ENCODE measurements around the gene AGTR2. TPM values are rescaled to one million over a fixed set of nuclear protein-coding genes. Genes with fewer than 3 reads are reported as not detected.
"Not testable (repeated sequence)": the region's sequence is repeated elsewhere in the genome, so short reads cannot be mapped to it uniquely, and the experiment has no call there.

AGTR2 gene, protein sequence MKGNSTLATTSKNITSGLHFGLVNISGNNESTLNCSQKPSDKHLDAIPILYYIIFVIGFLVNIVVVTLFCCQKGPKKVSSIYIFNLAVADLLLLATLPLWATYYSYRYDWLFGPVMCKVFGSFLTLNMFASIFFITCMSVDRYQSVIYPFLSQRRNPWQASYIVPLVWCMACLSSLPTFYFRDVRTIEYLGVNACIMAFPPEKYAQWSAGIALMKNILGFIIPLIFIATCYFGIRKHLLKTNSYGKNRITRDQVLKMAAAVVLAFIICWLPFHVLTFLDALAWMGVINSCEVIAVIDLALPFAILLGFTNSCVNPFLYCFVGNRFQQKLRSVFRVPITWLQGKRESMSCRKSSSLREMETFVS
- not detected for total RNA-seq
- not detected for polyA plus RNA-seq
- total RNA-seq = not detected

DNA sequence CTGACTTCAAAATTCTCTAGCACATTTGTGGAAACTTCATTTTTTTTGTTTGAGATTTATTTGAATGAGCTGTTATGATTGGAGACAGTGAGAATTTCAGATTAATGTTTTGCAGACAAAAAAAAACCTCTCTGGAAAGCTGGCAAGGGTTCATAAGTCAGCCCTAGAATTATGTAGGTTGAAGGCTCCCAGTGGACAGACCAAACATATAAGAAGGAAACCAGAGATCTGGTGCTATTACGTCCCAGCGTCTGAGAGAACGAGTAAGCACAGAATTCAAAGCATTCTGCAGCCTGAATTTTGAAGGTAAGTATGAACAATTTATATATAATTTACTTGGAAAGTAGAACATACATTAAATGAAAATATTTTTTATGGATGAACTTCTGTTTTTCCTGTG is at the start of gene AGTR2:
Gene AGTR2, plus strand, starts transcription at position 234 of the 400 bp plus-strand sequence. CDS start 1,537 bp downstream, outside the sequence.
- no peak for ATAC-seq
- peaks cover 0 to 3% (median 0%) of the 10 kb centered on the region in 11 donors for H3K9me3 Mint-ChIP-seq

DNA sequence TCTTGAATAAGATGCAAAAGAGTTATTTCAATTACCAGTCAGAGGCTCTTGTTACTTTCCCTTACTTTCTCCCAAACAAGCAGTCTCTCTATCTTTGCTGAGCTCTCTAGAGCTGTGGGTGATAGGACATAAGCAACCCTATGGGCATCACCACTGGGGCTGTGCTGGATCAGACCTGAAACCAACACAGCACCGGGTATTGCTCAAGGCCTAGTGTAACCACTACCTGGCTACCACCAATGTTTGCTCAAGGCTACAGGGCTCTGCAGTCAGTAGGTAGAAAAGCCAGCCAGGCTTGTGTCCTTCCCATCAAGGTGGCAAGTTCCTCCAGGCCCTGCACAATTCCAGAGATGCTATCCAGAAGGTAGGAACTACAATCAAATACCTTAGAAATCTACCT is 35.3 kb upstream of the AGTR2 start:
- no peaks in the 10 kb centered on the region for H3K36me3 ChIP-seq (ENCODE audit: control insufficient read depth in 2 of 3, insufficient read depth in 3 of 3, low read length in 3 of 3)
- no peak for ATAC-seq
- no peak overlapping the region for H3K27ac Mint-ChIP-seq
- no peaks in the 10 kb centered on the region for H3K9me3 ChIP-seq (ENCODE audit: control insufficient read depth in 2 of 3, low read length in 3 of 3)
- H3K27me3 Mint-ChIP-seq = no peaks in the 10 kb centered on the region
- intact Hi-C loops (cut with micrococcal nuclease) = no loop called here
- ChIA-PET CTCF (no interaction called here), POLR2A (no interaction called here)
- no peaks in the 10 kb centered on the region for H3K4me1 Mint-ChIP-seq
- H3K9me3 Mint-ChIP-seq = peaks cover 0 to 2% (median 0%) of the 10 kb centered on the region in 11 donors
- no peak for DNase-seq
- no peaks in the 10 kb centered on the region for H3K27me3 ChIP-seq (ENCODE audit: control insufficient read depth in 2 of 2, insufficient read depth in 2 of 2, low read length in 2 of 2)
- H3K4me1 ChIP-seq (ENCODE audit: control insufficient read depth in 2 of 2, insufficient read depth in 2 of 2, low read length in 2 of 2) = no peaks in the 10 kb centered on the region
- H3K27ac ChIP-seq (ENCODE audit: low read depth, low read length) = no peak overlapping the region
- H3K36me3 Mint-ChIP-seq = no peaks in the 10 kb centered on the region
- no peak overlapping the region for H3K4me3 ChIP-seq (ENCODE audit: low read length)
- no peak overlapping the region for H3K4me3 Mint-ChIP-seq

More for the DNA sequence above, at the start of gene AGTR2:
- H3K36me3 ChIP-seq (ENCODE audit: control insufficient read depth in 2 of 3, insufficient read depth in 3 of 3, low read length in 3 of 3) = no peaks in the 10 kb centered on the region
- H3K27ac Mint-ChIP-seq = no peak within 1 kb of the TSS
- H3K4me1 Mint-ChIP-seq = no peaks in the 10 kb centered on the region
- no peak within 1 kb of the TSS for H3K4me3 ChIP-seq (ENCODE audit: low read length)
- H3K9me3 ChIP-seq (ENCODE audit: control insufficient read depth in 2 of 3, low read length in 3 of 3) = no peaks in the 10 kb centered on the region
- no peak for DNase-seq
- no peaks in the 10 kb centered on the region for H3K36me3 Mint-ChIP-seq
- intact Hi-C loops (cut with micrococcal nuclease) = no loop called here
- H3K27me3 ChIP-seq (ENCODE audit: control insufficient read depth in 2 of 2, insufficient read depth in 2 of 2, low read length in 2 of 2) = no peaks in the 10 kb centered on the region
- H3K4me3 Mint-ChIP-seq = no peak within 1 kb of the TSS
- H3K4me1 ChIP-seq (ENCODE audit: control insufficient read depth in 2 of 2, insufficient read depth in 2 of 2, low read length in 2 of 2) = no peaks in the 10 kb centered on the region
- no peak within 1 kb of the TSS for H3K27ac ChIP-seq (ENCODE audit: low read depth, low read length)
- no peaks in the 10 kb centered on the region for H3K27me3 Mint-ChIP-seq
- ChIA-PET POLR2A (no interaction called here), CTCF (no interaction called here)

DNA sequence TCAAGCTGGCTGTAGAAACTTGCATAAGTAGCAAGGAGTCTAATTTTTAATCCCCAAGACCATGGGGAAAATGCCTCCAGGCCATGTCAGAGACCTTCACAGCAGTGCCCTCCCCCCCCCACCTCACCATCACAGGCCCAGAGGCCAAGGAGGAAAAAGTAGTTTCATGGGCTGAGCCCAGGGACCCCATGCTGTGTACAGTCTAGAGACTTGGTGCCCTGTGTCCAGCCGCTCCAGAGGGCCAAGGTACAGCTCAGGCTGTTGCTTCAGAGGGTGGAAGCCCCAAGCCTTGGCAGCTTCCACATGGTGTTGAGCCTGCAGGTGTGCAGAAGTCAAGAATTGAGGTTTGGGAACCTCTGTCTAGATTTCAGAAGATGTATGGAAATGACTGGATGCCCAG is 29.3 kb upstream of the AGTR2 start:
- H3K36me3 ChIP-seq (ENCODE audit: control insufficient read depth in 2 of 3, insufficient read depth in 3 of 3, low read length in 3 of 3); H3K27ac ChIP-seq (ENCODE audit: low read depth, low read length); H3K27me3 ChIP-seq (ENCODE audit: control insufficient read depth in 2 of 2, insufficient read depth in 2 of 2, low read length in 2 of 2); POLR2A ChIA-PET; H3K27me3 Mint-ChIP-seq; DNase-seq; ATAC-seq; H3K9me3 ChIP-seq (ENCODE audit: control insufficient read depth in 2 of 3, low read length in 3 of 3); CTCF ChIA-PET; H3K4me3 ChIP-seq (ENCODE audit: low read length); H3K4me1 Mint-ChIP-seq; H3K9me3 Mint-ChIP-seq; H3K4me1 ChIP-seq (ENCODE audit: control insufficient read depth in 2 of 2, insufficient read depth in 2 of 2, low read length in 2 of 2); intact Hi-C loops (cut with micrococcal nuclease); H3K36me3 Mint-ChIP-seq; H3K4me3 Mint-ChIP-seq; H3K27ac Mint-ChIP-seq: not testable (repeated sequence)

DNA sequence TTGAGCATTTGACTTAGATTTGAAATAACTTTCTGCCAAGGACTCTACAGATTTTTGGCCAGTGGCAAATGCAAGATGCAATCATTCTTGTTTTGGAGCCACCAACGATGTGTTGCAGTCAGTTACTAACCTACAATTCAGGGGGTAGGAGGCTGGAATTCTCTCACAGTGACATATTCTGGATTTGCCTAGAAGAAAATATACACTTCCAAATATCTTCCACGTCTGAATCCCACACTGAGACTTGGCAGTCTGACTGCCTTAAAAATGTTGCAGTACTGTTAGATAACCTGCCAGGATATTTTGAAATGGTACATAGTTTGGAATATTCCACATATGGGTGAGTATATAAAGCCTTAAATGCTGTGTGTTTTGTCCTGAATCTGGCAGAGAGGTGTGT is 27.6 kb upstream of the AGTR2 start:
- Histone ChIP-seq H3K27ac (ENCODE audit: low read depth, low read length) (no peak overlapping the region), H3K4me3 (ENCODE audit: low read length) (no peak overlapping the region), H3K36me3 (ENCODE audit: control insufficient read depth in 2 of 3, insufficient read depth in 3 of 3, low read length in 3 of 3) (no peaks in the 10 kb centered on the region), H3K27me3 (ENCODE audit: control insufficient read depth in 2 of 2, insufficient read depth in 2 of 2, low read length in 2 of 2) (no peaks in the 10 kb centered on the region), H3K9me3 (ENCODE audit: control insufficient read depth in 2 of 3, low read length in 3 of 3) (no peaks in the 10 kb centered on the region), H3K4me1 (ENCODE audit: control insufficient read depth in 2 of 2, insufficient read depth in 2 of 2, low read length in 2 of 2) (no peaks in the 10 kb centered on the region)
- CTCF ChIA-PET = no interaction called here
- DNase-seq (no peak), ATAC-seq (no peak)
- H3K4me1 Mint-ChIP-seq = no peaks in the 10 kb centered on the region
- no peak overlapping the region for H3K4me3 Mint-ChIP-seq
- intact Hi-C loops (cut with micrococcal nuclease) = no loop called here
- POLR2A ChIA-PET = no interaction called here
- no peaks in the 10 kb centered on the region for H3K36me3 Mint-ChIP-seq
- no peaks in the 10 kb centered on the region for H3K27me3 Mint-ChIP-seq
- H3K27ac Mint-ChIP-seq = no peak overlapping the region
- H3K9me3 Mint-ChIP-seq = peaks cover 0 to 5% (median 0%) of the 10 kb centered on the region in 11 donors

DNA sequence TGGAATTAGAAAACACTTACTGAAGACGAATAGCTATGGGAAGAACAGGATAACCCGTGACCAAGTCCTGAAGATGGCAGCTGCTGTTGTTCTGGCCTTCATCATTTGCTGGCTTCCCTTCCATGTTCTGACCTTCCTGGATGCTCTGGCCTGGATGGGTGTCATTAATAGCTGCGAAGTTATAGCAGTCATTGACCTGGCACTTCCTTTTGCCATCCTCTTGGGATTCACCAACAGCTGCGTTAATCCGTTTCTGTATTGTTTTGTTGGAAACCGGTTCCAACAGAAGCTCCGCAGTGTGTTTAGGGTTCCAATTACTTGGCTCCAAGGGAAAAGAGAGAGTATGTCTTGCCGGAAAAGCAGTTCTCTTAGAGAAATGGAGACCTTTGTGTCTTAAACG is 2.4 kb downstream of the AGTR2 start:
- no peak overlapping the region for H3K4me3 ChIP-seq (ENCODE audit: low read length)
- no peaks in the 10 kb centered on the region for H3K9me3 ChIP-seq (ENCODE audit: control insufficient read depth in 2 of 3, low read length in 3 of 3)
- H3K36me3 ChIP-seq (ENCODE audit: control insufficient read depth in 2 of 3, insufficient read depth in 3 of 3, low read length in 3 of 3) = no peaks in the 10 kb centered on the region
- Mint-ChIP-seq H3K27ac (no peak overlapping the region), H3K4me1 (no peaks in the 10 kb centered on the region), H3K27me3 (no peaks in the 10 kb centered on the region), H3K36me3 (no peaks in the 10 kb centered on the region), H3K9me3 (peaks cover 0 to 3% (median 0%) of the 10 kb centered on the region in 11 donors), H3K4me3 (no peak overlapping the region)
- ATAC-seq = no peak
- no peak for DNase-seq
- POLR2A ChIA-PET = no interaction called here
- H3K27me3 ChIP-seq (ENCODE audit: control insufficient read depth in 2 of 2, insufficient read depth in 2 of 2, low read length in 2 of 2) = no peaks in the 10 kb centered on the region
- CTCF ChIA-PET = no interaction called here
- intact Hi-C loops (cut with micrococcal nuclease) = no loop called here
- H3K27ac ChIP-seq (ENCODE audit: low read depth, low read length) = no peak overlapping the region
- H3K4me1 ChIP-seq (ENCODE audit: control insufficient read depth in 2 of 2, insufficient read depth in 2 of 2, low read length in 2 of 2) = no peaks in the 10 kb centered on the region

DNA sequence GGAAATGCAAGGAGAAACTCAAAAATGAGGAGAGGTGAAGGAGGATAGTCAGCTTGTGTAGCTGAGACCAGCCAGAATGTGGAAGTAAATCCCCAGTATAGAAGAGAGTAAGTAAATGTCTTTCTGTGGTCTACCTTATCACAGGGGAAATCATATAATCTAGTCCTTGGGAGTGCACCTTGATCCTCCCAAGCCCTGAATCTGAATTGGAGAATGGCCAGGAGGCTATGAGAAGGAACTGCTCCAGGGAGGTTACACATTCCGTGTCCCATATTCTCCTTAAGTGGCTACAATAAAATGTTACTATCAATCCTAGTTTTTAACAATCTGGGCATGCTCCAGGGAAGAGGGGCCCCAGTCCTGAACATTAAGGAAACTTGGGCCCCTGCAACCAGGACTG is 10.8 kb downstream of the AGTR2 start:
- Histone ChIP-seq H3K27me3 (ENCODE audit: control insufficient read depth in 2 of 2, insufficient read depth in 2 of 2, low read length in 2 of 2) (no peaks in the 10 kb centered on the region), H3K27ac (ENCODE audit: low read depth, low read length) (no peak overlapping the region), H3K36me3 (ENCODE audit: control insufficient read depth in 2 of 3, insufficient read depth in 3 of 3, low read length in 3 of 3) (no peaks in the 10 kb centered on the region), H3K9me3 (ENCODE audit: control insufficient read depth in 2 of 3, low read length in 3 of 3) (no peaks in the 10 kb centered on the region), H3K4me1 (ENCODE audit: control insufficient read depth in 2 of 2, insufficient read depth in 2 of 2, low read length in 2 of 2) (no peaks in the 10 kb centered on the region), H3K4me3 (ENCODE audit: low read length) (no peak overlapping the region)
- Mint-ChIP-seq H3K27ac (no peak overlapping the region), H3K4me1 (no peaks in the 10 kb centered on the region), H3K36me3 (no peaks in the 10 kb centered on the region), H3K27me3 (no peaks in the 10 kb centered on the region), H3K9me3 (peaks cover 0 to 5% (median 1%) of the 10 kb centered on the region in 11 donors), H3K4me3 (no peak overlapping the region)
- intact Hi-C loops (cut with micrococcal nuclease) = no loop called here
- CTCF ChIA-PET = no interaction called here
- ATAC-seq (no peak), DNase-seq (no peak)
- POLR2A ChIA-PET = no interaction called here

DNA sequence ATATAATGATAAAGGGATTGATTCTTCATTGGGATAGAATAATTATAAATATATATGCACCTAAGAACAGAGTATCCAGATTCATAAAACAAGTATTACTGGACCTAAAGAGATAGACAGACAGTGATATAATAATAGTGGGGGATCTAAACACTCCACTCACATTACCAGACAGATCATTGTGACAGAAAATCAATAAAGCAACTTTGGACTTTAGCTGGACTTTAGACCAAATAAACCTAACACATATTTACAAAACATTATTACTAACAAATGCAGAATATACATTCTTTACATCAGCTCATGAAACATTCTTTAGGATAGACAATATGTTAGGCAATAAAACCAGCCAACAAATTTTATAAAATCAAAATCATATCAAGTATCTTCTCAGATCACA is 14.6 kb downstream of the AGTR2 start:
- H3K4me3 ChIP-seq (ENCODE audit: low read length) = no peak overlapping the region
- no peaks in the 10 kb centered on the region for H3K27me3 ChIP-seq (ENCODE audit: control insufficient read depth in 2 of 2, insufficient read depth in 2 of 2, low read length in 2 of 2)
- CTCF ChIA-PET = no interaction called here
- no peaks in the 10 kb centered on the region for H3K36me3 ChIP-seq (ENCODE audit: control insufficient read depth in 2 of 3, insufficient read depth in 3 of 3, low read length in 3 of 3)
- no peaks in the 10 kb centered on the region for H3K36me3 Mint-ChIP-seq
- no peak overlapping the region for H3K27ac Mint-ChIP-seq
- no peaks in the 10 kb centered on the region for H3K27me3 Mint-ChIP-seq
- no peaks in the 10 kb centered on the region for H3K4me1 Mint-ChIP-seq
- no peak for DNase-seq
- no peaks in the 10 kb centered on the region for H3K4me1 ChIP-seq (ENCODE audit: control insufficient read depth in 2 of 2, insufficient read depth in 2 of 2, low read length in 2 of 2)
- no peak for ATAC-seq
- H3K9me3 ChIP-seq (ENCODE audit: control insufficient read depth in 2 of 3, low read length in 3 of 3) = no peaks in the 10 kb centered on the region
- H3K9me3 Mint-ChIP-seq = peaks cover 0 to 5% (median under 1%) of the 10 kb centered on the region in 11 donors
- H3K4me3 Mint-ChIP-seq = no peak overlapping the region
- intact Hi-C loops (cut with micrococcal nuclease) = no loop called here
- POLR2A ChIA-PET = no interaction called here
- no peak overlapping the region for H3K27ac ChIP-seq (ENCODE audit: low read depth, low read length)
